HG03378 (cell line): Measurements from ENCODE around the gene SRBD1.

Experiments
- ATAC-seq: cut with Tn5 transposase; IDR thresholded peaks from one replicate; pipeline ENCODE4 v1.9.1; 2021; ENCODE audit warnings: mild to moderate bottlenecking, moderate library complexity; ENCODE audit not compliant: unreplicated experiment

SRBD1 gene

DNA sequence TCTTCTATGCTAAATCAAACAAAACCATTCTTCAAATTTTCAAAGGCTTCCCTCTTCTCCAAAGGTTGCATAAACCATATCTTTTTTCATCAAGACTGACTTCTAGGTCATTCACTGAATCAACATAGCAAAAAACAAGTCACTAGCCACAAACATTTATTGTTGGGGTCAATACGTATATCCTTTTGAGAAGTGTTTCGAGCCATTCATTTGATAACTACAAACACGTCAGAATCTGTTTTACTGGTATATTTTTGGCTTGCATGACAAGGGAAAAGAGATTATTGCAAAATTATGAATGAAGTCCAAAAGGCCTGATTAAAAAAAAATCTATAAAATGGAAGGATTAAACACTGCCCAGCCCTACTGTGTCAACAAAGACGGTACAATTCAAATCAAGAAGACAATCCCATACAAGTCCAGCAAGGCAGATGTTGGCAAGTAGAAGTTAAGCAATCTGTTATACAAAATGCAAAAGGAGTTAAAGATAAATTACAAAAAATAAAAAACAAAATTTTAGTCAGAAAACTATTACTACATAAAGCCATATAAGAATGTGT lies 222.4 kb downstream of the SRBD1 start:
- no peak for ATAC-seq

DNA sequence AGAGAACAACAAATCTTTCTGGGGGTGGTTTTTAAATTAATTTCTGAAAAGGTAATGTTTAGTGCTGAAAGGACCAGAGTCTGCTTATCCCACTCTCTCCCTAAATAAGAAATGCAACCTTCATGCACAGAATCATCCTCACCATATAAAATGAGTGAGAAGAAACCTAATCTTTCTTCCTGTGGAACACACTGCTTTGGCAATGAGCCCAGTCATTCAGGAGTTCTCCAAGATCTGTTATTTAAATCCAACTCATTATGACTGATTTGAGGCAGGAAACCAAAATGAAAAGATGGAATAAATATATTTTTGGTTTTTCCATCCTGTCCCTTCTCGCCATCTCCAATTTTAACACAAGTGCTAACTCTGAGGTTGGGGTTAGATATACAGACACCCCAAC lies 228.3 kb downstream of the SRBD1 start:
- ATAC-seq, result no peak

DNA sequence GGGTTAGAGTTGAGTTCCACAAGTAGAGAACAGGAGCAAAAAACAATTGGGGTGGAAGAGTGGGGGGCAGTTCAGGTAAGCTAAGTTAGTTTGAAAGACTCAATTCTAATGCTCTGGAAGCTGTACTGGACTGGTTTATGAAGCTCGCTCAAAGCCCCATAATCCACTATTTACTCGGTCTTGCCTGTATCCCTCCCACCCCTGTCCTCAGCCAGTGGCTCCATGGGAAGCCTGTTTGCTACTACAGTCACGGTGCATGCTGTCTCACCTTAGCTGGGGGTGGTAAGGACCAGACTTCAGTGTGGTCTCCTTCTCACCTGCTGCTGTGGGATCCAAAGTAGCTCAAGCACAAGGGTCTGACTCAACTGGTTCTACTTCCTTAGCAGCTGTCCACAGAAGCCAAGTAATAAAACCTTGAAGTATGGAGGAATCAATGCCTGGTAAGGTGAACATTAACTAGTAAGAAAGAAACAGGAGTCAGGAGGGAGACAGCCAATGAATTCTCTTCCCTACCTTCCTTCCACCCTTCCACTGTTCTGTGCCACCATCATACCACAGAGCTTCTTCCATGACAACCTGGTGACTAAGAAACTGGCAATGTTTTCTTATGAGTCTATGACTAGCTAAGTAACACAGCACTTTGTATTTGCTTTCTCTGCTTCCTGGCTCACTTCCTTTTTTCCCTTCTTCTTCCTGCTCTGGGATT lies 230.8 kb downstream of the SRBD1 start:
- ATAC-seq, result no peak

DNA sequence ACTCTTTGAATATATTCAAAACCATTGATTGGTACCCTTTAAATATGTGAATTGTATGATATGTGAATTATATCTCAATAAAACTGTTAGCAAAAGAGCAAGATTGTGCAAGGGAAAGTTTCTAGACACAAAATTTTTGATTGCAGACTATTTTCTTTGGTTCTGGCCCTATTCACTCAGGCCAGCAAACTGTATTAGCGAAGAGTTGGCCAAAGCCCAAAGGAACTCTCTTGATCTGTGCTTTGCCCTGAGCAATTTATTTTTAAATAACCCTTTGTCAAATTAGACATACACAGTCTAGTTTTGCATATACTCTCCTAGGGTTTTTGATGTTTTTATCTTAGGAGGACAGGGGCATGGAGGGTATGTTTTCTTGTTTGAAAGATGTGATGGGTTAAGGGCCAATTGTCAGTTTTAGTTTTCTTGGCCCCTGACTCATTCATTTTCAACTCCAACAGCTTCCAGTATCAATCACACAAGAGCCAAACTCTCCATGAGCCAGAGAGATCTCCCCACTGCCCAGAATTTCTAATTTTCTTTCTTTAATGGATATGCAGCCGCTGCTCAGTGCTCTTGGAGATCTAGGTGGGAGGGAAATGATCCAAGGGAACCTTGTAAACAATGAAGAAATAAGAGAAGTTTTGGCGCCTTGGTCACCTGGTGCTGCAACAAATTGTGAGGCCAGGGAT lies 231.5 kb downstream of the SRBD1 start:
- no peak for ATAC-seq

DNA sequence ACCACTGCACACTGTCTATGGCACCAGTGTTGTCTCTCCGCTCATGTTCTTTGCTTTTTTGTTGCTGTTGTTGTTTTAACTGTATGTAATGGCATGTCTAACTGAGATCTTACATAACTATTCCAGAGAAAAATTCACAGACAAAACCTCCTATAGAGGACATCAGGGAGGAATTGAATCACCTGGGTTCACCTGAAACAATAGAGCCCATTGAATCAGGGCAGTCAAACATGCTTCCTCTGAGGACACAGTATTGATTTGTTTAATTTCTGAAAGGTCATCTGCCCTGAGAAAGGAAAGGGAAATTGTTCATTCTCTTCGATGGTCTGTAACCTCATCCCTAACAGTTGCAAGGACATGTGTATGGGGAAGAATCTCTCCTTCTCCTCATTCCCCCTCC lies 237.5 kb downstream of the SRBD1 start:
- no peak for ATAC-seq

DNA sequence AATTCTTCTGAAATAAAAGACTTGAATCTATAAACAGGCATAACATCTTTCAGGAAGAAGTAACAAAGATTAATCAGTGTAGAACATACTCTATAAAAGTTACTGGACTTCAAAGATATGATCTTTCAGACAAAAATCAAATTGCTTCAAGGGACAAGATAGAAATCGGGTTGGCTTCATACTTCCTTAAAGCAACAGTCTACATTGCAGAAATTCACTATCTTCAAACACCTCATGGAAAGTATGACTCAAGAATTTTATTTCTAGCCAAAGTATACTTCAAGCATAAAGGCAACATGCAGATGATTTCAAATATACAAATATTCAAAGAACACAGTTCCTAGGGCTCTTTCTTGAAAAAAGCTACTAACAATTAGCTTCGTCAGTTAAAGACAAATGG lies 240.7 kb downstream of the SRBD1 start:
- ATAC-seq, result no peak

DNA sequence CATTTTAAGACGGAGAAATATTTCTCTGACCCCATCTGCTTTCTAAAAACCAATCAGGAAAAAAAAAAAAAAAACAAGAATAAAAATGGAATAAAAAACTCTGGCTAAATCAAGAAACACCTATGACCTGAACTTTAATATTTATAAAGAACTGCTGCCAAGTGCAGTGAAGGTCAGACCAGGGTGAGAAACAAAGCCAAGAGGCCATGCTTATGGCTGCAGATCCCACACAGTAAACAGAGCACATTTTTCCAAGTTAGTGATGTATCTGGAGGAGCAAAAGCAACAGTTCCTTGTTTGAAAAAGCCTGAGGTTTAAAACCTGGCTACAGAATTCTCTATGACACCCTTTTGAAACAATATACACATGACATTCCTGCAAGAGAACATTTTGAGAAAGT lies 242.3 kb downstream of the SRBD1 start:
- no peak for ATAC-seq

DNA sequence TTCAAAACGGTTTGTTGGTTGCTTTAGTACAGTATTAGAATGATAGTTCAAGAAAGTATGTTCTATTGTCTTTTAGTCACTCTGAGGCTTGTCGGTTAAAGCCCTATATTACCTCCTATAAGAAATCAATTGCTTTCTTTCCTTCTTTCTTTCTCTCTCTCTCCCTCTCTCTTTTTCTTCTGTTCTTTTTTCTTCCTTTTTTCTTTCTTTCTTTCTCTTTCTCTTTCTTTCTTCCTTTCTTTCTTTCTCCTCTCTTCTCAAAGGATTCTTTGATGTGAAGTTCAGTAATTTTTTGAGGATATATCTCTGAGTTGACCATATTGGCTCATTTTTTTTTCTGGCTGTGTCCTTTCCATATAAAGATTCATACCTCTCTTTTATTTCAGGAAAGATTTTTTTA lies 249.4 kb downstream of the SRBD1 start:
- no peak for ATAC-seq

DNA sequence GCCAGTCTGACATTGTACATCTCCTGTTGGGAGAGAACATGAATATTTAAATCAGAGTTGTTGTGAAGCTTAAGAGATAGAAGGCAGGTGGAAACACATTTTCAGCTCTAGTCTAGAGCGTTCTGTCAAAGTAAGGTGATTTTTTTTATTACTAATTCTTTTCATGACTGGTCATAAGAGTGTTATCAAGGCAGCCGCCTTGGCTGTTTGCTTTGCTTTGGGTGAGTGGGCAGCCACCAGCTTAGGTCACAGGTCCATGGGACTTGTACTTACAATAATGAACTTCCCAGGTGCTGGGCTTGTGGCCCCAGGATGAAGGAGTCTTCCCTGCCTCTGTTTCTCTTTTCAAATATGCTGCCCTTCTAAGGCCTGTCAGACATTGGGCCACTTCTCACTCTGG lies 256.3 kb downstream of the SRBD1 start:
- ATAC-seq, result no peak

DNA sequence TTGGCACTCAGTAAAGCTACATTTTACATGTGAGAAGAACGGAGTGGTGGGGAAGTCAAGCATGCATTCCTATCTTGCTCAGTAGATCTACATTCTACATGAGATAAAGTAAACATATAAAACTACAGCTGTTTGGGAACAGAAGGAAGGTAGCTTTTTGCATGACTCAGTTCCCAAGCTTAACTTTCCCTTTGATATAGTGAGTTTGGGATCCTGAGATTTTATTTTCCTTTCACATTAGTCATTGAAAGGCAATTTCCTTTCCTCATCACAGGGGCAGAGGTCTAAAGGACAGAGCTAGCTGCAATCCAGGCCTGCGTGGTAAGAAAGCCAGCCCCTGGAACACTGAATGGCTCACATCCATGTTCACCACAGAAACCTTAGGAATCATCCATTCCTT lies 257.2 kb downstream of the SRBD1 start:
- ATAC-seq, result no peak

DNA sequence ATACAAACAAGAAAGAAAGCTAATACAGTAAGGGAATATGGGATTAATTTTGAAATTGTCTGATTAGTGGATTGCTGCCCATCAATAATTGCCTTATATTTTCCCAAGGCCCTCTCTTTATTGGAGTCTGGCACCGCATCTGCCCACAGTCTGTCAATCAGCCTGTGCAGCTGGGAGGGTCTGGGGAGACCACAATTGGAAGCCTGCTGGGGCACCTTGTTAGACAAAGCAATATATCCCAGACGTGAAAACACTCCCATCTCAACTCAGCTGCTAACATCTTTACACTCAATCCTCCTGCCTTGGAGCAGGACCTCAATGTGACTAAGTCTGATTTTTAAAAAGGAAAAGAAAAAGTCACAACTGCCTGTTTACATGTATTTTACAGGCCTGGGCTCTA lies 258.6 kb downstream of the SRBD1 start:
- ATAC-seq, result no peak

DNA sequence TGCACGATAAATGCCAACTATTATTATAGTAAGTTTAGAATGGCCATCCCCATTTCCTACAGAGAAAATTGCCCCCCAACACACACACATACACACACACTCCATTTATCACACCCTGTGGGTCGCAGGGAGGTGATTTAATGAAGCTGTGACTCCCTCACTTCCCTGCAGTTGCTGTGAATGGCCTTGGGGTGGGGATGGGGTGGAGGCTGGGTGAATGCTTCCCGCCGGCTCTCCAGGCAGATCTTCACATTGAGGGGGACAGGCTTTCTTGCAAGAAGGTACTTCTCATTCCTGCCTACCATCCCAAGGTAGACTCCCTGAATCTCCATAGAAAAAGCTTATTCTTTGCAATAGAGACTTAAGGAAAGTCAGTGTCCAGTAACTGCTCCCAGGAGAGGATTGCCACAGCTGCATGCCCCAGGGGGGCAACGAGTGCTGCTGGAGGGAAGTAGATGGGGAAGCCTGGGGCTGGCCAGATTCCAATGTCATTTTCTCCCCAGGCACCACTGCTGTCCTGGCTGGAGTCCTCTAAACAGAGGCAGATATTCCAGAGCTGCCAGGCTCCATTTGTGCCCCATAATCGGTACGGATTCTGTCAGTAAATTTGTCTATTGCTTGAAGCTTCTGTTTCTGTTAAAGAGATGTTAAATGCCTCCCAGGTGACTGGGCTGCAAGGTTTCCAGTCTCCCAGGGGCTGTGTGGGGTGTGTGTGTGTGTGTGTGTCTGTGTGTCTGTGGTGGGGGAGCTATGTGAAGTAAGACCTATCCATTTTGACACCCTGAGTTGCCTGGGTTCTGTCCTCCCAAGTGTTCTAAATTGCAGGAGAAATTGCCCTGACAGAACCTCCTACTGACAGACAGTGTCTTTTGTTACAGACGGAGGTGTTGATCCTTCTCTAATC lies 265.5 kb downstream of the SRBD1 start:
- no peak for ATAC-seq

DNA sequence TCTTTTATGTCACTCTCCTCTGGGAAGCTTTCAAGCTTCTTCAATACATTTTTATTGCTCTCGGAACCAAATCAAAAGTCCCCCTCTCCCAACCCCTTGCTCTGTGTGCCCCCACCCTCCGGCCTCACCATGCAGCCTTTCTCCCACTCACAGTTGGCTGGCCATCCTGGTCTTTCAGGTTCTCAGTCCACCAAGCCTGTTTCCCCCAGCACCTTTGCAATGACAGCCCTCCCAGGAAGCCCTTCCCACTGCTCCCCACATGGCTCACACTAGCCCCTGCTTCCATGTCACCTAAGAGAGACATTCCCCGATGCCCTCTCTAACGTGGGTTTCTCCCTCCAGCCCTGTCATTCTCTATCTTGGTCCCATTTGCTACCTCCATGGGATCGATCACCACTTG lies 266.6 kb downstream of the SRBD1 start:
- ATAC-seq, result no peak

DNA sequence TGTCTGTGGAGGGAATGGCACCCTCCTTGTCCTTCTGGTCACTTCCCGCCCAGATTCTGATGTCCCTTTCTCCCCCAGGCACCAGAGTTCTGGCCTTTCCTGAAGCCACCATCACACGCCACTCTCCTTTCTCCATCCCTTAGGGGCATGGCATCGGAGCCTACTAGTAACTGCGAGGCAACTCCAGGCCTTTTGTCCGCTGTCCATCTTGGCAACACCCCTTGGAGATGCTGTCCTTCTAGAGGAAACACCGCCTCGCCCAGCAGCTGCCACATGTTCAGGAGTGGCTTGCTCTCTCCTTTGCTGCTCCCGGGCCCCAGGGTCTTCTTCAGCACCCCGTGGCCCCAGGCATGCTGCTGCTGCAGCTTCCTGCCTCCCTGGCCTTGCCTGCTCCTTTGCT lies 267.0 kb downstream of the SRBD1 start:
- no peak for ATAC-seq

DNA sequence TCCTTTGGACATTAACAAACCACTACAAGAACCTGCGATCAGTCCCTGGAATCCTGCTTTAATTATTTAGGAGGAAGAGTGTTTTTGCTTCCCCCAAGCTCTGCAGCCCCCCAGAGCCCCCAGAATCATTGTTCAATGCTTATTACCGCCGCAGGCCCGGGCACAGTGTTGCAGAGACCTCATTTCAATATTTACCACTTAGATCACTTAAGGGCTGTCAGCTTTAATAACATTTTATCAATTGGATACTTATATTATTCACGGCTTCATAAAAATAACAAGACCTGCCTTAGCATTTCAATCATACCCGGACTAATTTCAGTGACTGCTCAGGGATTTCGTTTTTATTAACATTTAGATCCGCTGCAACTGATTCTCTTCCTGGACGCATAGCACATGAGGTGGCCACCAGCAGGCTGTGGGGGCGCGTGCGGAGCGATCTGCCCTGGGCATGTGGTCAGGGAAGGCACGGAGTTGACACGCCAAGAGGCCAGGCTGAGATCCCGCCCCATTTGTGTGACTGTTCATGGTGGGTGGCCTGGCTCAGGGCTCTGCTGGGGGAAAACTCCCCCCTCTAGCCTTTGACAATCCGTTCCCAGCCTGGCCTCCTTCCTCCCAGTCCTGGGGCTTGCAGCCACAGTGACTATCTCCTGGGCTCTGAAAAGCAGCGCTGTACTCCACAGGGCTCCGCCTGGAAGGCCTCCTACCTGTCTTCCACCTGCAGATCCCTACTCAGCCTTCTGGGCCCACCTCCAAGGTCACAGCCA lies 267.6 kb downstream of the SRBD1 start:
- no peak for ATAC-seq

DNA sequence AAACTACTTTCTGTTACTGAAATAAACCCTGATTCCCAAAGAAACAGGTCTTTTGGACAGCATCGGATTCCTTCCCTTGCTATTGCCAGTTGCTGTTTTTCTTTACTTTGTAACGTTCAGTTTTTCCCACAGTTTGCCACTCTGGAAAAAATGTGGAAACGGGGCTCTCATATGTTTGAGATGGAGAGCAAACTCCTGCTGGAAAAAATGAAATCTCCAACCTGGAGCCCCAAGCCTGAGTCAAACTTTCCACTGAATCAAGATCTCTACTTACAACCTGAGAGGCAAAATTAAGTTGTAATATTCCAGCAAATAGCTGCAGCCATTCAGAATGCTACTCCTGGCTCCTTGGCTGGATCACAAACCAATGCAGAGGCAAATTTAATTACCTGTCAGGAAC lies 270.7 kb downstream of the SRBD1 start:
- ATAC-seq, result no peak

DNA sequence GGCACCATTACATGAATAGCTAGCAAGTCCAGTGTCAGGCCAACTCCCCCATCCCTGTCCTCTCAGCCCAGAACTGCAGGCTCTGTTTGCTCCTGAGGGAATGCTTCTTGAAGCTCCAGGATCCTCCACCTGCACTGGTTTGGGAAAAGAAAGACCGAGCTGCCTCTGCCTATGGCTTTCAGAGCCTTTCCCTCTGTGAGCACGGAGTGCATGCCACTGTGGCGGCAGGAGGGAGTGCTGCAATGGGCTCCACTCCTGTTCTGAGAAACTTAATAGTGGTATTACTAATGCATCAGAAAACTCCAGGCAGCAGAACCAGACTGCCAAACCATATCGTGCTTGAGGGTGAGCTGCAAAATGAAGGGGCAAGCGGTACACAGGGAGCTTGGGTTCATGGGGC lies 271.8 kb downstream of the SRBD1 start:
- no peak for ATAC-seq
